GM18519 (cell line): ENCODE measurements around the gene EPS8L2.

ENCODE experiments used
- ATAC-seq: cut with Tn5 transposase; IDR thresholded peaks from one replicate; pipeline ENCODE4 v1.9.1; 2021; ENCODE audit warnings: mild to moderate bottlenecking, moderate library complexity; ENCODE audit not compliant: unreplicated experiment, low FRiP score

EPS8L2 gene

DNA sequence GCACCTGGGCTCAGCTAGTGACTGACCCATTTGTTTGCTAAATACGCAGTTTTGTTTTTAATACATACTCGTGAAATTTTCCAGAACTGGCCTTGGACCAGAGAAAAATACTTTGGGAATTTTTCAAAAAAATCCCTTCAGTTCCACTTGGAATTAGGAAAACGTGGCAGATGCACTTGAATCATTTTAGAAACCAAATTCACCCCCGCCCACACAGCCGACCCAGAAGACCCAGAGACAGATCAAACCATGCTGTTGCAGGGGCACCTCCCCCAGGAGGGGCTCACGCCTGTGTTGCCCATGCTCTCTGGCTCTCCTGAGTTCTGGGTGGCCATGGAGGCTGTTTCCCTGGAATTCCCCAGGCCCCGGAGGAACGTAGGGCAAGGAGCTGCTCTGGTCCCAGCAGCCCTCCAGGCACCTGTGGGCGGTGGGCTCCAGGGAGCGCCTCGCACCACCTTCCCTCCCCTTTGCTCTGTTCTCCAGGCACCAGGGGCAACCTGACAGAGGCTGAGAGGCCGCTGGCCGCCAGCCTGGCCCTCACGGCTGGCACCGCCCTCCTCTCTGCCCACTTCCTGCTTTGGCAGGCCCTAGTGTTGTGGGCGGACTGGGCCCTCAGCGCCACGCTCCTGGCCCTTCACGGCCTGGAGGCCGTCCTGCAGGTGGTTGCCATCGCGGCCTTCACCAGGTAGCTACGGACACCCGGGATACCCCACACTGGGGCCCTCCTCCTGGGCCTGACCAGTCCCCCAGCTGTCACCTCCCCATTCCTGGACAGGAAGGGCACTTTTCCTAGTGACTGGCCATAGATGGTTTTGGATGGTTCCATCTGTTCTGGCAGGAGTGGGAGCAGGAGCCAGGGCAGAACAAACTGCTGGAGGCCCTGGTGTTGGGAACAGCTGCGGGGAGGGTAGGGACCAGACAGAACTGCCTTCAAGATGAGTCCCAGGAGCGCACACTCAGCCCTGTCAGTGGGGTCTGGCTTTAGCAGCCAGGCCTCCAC is 3.3 kb upstream of the EPS8L2 start:
- no peak for ATAC-seq

DNA sequence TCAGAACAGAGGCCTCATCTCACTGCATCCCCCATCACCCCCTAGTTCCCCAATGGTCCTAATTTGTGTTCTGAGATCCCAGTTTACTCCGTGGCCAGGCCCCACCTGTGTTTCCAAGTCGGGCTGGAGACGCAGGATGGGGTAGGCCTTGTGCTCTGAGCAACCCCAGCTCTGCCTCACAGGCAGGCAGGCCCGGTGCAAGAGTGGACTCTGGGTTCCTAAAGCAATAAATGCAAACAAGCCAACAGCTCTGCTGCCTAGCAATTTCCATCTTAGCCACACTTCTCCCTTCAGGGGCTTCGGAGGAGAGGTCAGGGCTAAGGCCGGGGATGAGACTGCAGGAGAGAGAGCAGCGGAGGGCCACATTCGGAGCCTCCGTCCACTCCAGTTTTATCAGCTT is 2.5 kb upstream of the EPS8L2 start:
- ATAC-seq, result no peak

DNA sequence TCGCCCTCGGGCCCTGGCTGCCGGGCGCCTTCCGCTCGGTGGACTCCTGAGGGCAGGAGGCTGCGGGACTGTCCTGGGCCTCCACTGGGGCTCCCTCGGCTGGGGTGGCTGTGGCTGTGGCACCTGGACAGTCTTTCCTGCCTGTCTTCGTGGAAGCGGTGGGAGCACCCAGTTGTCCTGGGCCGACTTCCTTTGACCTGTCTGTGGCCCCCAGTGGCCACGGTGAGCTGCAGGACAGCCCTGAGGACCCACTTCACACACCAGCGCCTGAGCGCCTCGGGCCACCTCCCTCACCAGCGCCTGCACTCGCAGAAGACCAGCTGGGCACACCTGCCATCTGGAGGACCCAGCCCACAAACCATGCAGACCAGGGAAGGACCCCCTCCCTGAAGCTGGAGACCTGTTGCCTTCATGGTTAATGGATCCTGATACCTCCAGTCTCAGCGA is 1.8 kb upstream of the EPS8L2 start:
- no peak for ATAC-seq

DNA sequence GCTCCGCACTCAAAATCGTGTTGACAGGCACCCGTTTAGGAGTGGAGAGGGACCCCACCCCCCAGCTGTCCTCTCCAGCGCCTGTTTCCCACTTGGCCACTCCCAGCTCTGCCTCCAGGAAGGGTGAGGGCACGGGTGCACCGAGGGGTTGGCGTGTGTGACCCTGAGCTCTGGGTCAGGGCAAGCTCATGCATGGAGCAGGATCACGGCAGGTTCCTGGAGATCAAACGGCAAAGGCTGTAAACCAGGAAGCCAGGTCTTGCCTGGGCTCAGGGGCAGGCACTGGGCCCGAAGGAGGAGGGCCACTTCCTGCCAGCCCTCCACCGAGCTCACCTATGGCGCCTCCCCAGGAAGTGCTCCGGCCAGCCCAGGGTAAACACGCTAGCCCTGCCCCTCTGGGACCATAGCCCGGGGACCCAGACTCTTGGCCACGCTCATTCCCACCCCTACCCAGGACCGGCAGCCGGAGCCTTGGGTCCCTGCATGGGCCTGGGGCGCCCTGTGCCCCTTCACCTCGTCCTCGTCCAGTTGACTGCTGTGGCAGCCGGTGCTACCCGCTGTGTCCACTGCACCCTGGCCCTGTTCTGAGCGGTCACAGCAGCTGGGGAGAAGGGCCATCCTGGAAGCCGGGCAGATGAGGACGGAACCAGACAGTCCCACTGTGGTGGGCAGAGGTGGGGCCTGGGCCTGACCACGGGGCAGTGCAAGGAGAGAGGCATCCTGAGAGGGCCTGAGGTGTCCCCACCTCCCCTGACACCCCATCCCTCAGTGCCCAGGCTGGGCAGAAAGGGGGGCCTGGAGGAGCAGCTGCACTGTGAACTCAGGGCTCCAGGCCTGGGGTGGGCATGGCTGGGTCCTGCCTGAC is 1.0 kb upstream of the EPS8L2 start:
- ATAC-seq, result no peak

DNA sequence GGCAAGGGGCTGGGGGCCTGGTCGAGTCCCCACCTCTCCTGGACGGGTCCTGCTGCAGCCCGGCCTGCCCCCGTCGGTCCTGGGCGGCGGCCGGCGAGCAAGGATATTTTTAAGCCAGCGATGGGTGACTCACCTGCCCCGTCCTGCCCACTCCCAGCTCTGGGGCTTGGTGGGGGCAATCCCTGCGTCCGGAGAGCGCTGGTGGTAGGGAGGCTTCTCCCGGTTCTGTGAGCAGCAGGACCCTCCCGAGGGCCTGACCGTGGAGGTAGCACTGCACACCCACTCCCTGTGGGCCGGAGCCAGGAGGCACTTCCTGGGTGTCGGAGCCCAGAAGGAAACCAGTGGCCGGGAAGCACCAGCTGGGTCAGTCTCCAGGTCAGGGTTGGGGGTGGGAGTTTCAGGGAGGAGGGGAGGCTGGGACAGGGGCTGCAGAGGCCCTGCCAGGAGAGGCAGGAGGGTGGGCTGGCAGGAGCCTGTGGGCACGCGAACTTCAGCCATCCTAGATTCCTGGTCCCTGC is 467 bp downstream of the EPS8L2 start:
- ATAC-seq, result no peak

DNA sequence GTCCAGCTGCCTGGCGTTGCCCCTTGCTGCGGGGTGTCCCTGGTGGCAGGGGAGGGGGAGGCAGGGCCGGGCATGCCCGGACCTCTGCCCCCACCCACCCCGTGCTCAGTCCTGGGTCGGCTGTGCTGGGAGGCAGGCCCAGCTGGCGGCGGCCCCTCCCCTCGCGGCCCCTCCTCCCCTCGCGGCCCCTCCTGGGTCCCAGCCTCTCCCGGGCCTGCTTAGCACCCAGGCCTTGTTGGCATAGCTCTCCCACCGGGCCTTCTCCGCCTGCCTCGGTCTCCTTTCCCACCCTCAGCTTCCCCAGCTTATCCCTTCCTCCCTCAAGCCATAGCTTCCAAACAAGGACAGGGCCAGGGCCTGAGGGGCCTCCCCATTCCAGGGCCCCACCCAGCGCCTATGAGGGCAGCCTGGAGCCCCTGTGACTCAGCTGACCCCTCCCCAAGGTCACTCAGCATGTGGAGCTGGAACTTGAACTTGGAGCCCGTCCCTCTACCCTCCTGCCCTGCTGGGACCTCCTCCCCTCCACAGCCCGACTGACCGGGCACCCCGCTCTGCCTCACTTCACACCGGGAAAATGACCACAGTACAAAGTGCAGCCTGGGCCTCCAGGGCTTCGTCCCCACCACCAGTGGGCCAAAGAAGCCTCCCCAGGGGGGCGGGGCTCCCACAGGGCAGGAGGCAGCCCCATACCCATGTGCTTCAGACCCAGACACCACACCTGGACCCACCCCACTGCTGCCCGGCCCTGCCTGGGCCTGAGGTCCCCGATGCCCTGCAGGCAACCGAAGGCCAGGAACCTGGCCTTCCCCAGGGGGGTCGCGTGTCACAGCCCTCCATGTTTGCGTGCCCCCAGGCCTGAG is 1.2 kb downstream of the EPS8L2 start:
- no peak for ATAC-seq

DNA sequence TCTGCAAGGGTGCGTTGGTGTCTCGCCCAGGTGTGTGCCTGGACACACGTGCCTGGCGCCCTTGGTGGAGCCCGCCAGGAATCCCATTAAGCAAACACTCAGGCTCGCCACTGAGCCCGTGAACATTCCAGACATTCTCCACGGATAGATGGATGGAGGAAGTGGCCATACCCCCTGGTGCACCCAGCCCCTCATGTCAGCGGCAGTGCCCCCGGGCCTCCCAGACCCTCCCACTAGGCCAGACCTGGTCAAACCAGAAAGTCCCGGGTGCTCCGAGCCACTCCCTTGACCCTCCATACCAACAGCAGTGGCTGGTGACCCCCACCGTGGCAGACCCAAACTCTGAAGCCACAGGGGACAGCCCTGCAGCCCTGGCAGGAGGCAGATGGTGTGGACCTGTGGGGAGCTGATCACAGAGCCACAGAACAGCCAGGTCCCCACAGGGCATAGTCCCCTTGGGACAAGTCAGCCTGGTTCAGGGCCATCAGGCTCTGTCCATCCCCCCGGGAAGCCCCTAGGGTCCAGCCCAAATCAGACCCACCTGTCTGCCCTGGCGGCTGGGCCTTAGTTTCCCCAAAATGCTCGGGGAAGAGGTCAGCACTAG is 1.9 kb downstream of the EPS8L2 start:
- no peak for ATAC-seq

DNA sequence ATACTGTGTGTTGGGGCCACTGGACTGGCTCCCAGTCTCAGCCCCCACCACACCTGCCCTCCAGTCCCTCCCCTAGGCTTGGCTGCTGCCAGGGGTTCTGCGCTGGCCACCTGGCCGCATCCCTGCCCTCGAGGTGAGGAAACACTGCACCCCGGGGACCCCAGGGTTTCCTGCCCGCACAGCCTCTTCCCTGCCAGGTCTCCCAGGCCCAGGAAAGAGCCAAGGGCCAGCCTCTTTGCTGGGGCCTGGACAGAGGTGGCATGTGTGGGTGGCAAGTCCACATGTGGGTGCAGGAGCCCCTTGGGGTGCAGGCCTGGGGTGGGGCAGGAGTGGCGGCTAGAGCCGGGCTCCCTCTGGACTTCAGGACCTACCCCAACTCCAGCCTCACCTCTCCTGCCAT is 2.5 kb downstream of the EPS8L2 start:
- no peak for ATAC-seq

DNA sequence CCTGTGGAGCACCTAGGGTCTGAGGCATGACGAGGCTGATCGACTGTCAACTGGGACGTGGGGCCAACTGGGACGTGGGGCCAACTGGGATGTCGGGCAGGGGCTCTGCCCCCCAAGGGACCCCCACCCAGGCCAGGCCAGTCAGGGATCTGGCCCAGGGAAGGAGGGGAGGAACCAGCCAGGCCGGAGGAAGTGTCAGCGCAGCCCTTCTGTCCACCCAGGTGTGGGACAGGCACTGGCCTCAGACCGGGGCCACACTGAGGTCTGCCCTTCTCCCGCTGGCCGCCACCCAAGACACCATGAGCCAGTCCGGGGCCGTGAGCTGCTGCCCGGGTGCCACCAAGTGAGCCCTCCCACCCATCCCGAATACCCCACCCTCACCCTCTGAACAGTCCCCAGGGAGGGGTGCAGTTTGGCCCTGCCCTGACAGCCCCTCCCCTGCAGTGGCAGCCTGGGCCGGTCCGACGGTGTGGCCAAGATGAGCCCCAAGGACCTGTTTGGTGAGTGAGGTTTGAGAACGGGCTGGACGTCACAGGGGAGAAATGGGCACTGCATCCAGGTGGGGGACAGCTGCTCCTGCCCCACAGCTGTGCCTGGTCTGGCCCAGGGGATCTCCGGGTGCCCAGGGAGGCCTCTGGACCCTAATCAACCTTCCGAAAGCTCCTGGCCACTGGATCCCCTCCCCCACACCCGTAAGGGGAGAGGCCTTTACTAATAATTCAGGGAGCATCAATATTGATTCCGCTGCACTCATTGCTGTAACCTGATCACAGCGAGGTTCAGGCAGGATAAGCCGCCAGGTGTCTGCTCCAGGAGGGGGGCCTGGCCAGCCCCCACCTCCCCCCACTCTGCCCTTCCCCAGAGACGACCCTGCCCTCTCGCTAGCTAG is 3.3 kb downstream of the EPS8L2 start:
- ATAC-seq, result no peak

DNA sequence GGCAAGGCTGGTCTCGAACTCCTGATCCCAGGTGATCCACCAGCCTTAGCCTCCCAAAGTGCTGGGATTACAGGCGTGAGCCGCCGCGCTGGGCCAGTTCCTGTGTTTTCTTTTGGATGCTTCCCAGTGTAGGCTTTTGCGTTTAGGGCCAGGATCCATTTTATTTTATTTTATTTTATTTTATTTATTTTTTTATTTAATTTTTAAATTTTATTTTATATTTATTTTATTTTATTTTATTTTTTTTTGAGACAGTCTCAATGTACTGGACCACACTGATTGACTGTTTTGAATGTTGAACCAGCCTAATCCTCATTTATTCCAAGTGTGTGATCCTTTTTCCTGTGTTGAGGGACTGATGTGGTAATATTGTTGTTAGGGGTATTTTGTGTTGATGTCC is 8.4 kb downstream of the EPS8L2 start:
- ATAC-seq, result no peak

DNA sequence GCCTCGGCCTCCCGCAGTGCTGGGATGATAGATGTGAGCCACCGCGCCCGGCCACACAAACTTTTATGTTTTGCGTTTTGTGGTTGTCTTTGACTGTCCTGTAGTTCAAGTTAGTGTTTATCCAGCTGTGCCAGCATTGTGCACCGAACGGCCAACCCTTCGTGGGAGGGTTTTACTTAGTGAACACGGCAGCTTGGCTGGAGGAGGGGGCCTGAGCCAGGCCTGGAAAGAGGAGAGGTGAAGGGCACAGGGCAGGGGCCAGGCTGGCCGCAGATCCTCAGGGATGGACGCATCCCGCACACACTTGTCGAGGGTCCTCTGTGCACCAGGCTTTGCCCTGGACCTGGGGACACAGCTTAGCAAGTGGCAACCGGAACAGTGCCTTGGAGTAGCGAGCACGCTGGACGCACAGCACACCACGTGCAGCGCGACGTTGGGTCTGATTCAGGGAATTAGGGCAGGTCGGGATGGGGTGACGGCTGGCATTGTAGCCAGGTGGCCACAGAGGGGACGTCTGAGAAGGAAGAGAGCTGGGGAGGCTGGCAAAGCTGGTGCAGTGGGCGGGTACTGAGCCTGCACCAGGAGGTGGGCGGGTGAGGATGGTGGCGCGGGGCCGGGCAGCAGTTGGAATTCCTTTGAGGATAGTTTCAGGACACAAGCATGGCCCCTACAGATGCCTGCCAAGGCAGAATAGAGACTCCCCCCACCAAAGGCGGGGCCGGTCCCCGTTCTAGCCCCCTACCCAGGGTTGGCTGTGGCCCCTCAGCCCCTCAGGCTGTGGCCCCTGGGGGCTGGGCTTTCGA is 13.4 kb downstream of the EPS8L2 start:
- no peak for ATAC-seq

DNA sequence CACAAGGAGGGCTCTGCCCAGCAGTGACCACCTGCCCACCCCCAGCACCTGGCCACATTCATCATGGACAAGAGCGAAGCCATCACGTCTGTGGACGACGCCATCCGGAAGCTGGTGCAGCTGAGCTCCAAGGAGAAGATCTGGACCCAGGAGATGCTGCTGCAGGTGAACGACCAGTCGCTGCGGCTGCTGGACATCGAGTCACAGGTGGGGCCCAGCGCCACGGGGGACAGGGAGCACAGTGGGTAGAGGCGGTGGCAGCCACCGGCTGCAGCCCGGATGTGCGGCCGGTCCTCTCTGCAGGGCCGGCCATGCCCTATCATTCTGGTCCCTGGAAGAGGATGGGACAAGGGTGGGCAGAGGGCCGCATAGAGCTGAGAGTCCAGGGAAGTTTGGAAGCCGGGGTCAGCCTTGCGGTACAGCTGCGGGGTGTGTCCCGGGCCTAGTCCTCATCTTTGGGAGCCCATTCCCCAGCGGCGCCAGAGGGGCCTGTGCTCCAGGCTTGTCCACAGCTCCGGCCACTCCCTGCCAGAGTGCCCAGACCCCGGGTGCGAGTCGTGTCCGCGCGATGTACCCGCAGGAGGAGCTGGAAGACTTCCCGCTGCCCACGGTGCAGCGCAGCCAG is 14.1 kb downstream of the EPS8L2 start:
- no peak for ATAC-seq

DNA sequence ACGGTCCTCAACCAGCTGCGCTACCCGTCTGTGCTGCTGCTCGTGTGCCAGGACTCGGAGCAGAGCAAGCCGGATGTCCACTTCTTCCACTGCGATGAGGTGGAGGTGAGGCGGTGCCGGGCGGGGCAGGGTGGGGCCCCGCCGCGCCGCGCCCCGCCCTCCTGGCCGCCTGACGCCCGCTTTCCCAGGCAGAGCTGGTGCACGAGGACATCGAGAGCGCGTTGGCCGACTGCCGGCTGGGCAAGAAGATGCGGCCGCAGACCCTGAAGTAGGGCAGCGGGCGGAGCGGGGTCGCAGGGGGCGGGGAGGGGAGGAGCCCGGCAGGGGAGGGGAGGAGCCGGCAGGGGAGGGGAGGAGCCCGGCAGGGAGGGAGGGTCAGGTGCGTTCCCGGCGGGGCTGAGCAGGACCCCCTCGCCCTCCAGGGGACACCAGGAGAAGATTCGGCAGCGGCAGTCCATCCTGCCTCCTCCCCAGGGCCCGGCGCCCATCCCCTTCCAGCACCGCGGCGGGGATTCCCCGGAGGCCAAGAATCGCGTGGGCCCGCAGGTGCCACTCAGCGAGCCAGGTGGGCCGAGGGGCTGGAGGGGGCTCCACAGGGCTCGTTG is 14.7 kb downstream of the EPS8L2 start:
- no peak for ATAC-seq

DNA sequence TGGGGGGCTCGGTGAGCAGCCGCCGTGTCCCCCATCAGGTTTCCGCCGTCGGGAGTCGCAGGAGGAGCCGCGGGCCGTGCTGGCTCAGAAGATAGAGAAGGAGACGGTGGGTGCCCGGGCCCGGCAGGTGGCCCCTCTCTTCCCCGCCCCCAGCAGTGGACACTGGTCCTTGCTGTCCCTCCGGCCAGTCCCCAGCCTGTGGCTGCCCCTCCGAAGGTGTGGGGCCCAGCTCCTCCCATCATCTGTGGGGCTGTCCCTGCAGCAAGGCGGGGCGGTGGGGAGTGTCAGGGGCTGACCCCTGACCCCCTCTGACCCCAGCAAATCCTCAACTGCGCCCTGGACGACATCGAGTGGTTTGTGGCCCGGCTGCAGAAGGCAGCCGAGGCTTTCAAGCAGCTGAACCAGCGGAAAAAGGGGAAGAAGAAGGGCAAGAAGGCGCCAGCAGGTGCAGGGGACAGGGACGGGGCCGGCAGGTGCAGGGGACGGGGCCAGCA is 15.3 kb downstream of the EPS8L2 start:
- no peak for ATAC-seq

DNA sequence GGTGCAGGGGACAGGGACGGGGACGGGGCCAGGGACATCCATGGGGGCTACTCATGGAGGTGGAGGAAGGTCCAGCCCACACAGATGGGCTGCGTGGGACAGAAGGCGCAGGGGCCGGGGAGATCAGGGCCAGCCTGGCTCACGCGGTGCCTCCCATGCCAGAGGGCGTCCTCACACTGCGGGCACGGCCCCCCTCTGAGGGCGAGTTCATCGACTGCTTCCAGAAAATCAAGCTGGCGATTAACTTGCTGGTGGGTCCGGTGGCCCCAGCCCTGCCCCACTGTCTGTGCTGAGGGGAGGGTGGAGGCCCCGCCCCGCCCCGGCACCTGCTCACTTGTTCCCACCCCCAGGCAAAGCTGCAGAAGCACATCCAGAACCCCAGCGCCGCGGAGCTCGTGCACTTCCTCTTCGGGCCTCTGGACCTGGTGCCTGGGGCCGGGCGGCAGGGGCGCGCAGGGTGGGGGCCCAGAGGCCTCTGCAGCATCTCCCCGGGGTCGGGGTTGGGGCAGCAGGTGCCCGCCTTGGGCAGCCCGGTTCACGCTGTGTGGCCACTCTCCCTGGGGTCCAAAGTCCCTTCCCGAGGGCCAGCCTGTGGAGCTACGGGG is 15.8 kb downstream of the EPS8L2 start:
- ATAC-seq, result no peak

DNA sequence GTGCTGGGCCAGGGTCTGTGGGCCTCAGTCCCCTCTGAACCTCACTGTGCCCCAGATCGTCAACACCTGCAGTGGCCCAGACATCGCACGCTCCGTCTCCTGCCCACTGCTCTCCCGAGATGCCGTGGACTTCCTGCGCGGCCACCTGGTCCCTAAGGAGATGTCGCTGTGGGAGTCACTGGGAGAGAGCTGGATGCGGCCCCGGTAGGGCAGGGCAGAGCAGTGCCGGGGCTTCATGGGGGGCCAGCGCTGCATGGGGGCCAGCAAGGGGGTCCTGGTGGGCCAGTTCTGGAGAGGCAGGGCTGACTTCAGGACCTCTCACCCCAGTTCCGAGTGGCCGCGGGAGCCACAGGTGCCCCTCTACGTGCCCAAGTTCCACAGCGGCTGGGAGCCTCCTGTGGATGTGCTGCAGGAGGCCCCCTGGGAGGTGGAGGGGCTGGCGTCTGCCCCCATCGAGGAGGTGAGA is 16.3 kb downstream of the EPS8L2 start:
- no peak for ATAC-seq
